ENCODE results near the gene CD81. TPM values are rescaled to one million over a fixed set of nuclear protein-coding genes. Genes with fewer than 3 reads are reported as not detected.

The CD81 gene
- total RNA-seq, 1 donor = 195 TPM

DNA sequence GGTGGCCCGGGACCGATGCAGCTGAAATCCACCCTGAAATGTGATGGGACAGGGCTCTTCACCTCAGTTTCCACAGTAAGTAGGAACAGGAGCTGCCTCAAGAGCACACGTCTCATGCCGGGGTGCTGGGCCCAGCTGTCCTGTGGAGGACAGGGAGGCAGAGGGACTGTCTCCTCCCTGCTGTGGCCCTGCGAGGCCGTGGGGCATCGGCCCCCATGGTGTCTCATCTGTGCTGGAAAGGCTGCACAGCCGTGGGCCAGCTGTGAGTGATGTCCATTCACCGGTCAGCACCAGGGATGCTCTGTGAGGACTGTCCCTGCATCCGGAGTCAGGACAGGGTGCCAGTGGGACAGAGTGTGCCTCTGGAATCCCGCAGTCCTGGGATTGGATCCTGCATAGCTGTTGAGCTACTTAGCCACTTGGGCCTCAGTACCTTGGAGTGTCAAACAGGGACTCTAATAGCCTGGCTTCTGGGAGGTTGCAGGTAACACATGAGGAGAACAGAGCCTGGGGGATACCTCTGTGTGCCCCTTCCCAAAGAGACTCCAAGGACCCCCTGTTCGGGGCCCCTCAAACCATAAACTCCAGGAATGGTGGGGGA lies 50.7 kb downstream of the CD81 start:
- Histone ChIP-seq H2AFZ (ENCODE audit: low read length) (no peak overlapping the region), H3K9me3 (ENCODE audit: low read depth, low read length) (no peaks in the 10 kb centered on the region), H3K4me1 (ENCODE audit: insufficient read depth, low read length) (no peaks in the 10 kb centered on the region), H3K27me3 (ENCODE audit: insufficient read depth, low read length) (no peaks in the 10 kb centered on the region), H3K4me2 (ENCODE audit: insufficient read depth, low read length) (no peak overlapping the region), H3K27ac (ENCODE audit: low read depth, low read length) (no peak overlapping the region), H3K36me3 (ENCODE audit: insufficient read depth, low read length) (no peaks in the 10 kb centered on the region), H4K20me1 (ENCODE audit: insufficient read depth, low read length) (no peaks in the 10 kb centered on the region), H3K79me2 (ENCODE audit: insufficient read depth, low read length) (no peaks in the 10 kb centered on the region), H3K4me3 (ENCODE audit: insufficient read depth, low read length) (no peak overlapping the region)
- TF ChIP-seq, protein P1, sequence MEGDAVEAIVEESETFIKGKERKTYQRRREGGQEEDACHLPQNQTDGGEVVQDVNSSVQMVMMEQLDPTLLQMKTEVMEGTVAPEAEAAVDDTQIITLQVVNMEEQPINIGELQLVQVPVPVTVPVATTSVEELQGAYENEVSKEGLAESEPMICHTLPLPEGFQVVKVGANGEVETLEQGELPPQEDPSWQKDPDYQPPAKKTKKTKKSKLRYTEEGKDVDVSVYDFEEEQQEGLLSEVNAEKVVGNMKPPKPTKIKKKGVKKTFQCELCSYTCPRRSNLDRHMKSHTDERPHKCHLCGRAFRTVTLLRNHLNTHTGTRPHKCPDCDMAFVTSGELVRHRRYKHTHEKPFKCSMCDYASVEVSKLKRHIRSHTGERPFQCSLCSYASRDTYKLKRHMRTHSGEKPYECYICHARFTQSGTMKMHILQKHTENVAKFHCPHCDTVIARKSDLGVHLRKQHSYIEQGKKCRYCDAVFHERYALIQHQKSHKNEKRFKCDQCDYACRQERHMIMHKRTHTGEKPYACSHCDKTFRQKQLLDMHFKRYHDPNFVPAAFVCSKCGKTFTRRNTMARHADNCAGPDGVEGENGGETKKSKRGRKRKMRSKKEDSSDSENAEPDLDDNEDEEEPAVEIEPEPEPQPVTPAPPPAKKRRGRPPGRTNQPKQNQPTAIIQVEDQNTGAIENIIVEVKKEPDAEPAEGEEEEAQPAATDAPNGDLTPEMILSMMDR (IDR thresholded peaks at IDR 0.05; ENCODE audit: extremely low read depth, low read depth, low read length) = no peak
- no peak for DNase-seq (ENCODE audit: insufficient read length, low spot score, missing footprints)

DNA sequence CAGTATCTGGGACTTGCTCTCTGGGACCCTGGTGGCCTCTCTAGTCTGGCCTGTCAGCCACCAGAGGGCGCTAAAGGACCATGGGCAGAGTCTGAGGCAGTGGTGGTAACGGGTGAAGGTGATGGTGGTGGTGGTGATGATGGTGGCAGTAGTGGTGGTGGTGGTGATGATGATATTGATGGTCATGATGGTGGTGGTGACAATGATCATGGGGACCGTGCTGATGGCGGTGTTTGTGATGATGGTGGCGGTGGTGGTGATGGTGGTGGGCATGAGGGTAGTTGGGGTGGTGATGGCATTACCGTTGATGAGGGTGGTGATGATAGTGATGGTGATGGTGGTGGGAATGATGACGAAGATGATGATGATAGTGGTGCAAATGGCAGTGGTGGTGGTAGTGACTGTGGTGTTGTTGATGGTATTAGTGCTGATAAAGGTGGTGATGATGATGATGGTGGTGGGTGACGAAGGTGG lies 51.2 kb downstream of the CD81 start:
- H3K36me3 ChIP-seq (ENCODE audit: insufficient read depth, low read length) = no peaks in the 10 kb centered on the region
- TF ChIP-seq, protein P1 (IDR thresholded peaks at IDR 0.05; ENCODE audit: extremely low read depth, low read depth, low read length) = peak; percentile 86
- H3K79me2 ChIP-seq (ENCODE audit: insufficient read depth, low read length) = no peaks in the 10 kb centered on the region
- no peaks in the 10 kb centered on the region for H3K4me1 ChIP-seq (ENCODE audit: insufficient read depth, low read length)
- no peak overlapping the region for H2AFZ ChIP-seq (ENCODE audit: low read length)
- no peak overlapping the region for H3K4me3 ChIP-seq (ENCODE audit: insufficient read depth, low read length)
- DNase-seq (ENCODE audit: insufficient read length, low spot score, missing footprints) = peak; percentile 98
- H3K27me3 ChIP-seq (ENCODE audit: insufficient read depth, low read length) = no peaks in the 10 kb centered on the region
- no peak overlapping the region for H3K27ac ChIP-seq (ENCODE audit: low read depth, low read length)
- H4K20me1 ChIP-seq (ENCODE audit: insufficient read depth, low read length) = no peaks in the 10 kb centered on the region
- H3K4me2 ChIP-seq (ENCODE audit: insufficient read depth, low read length) = no peak overlapping the region
- no peaks in the 10 kb centered on the region for H3K9me3 ChIP-seq (ENCODE audit: low read depth, low read length)

DNA sequence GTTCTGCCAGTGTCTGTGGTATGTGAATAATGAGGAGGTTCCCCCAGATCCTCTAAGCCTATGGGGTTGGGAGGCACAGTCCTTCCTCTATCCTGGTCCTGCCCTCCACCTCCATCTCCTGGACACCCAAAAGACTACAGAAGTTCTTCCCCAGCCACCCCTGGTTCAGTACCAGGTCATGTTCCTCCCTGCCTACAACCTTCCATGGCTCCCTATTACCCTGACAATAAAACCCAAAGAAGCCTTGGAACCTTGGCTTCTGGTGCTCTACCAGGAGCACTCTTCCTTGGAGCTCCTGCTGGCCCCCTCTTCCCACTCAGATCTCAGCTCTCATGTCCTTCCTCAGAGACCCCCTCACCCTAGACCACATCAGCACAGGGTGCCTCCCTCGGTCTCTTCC lies 54.3 kb downstream of the CD81 start:
- Histone ChIP-seq H3K27ac (ENCODE audit: low read depth, low read length) (no peak overlapping the region), H2AFZ (ENCODE audit: low read length) (no peak overlapping the region), H3K4me2 (ENCODE audit: insufficient read depth, low read length) (no peak overlapping the region), H3K36me3 (ENCODE audit: insufficient read depth, low read length) (no peaks in the 10 kb centered on the region), H3K4me3 (ENCODE audit: insufficient read depth, low read length) (no peak overlapping the region), H3K4me1 (ENCODE audit: insufficient read depth, low read length) (no peaks in the 10 kb centered on the region), H4K20me1 (ENCODE audit: insufficient read depth, low read length) (no peaks in the 10 kb centered on the region), H3K27me3 (ENCODE audit: insufficient read depth, low read length) (no peaks in the 10 kb centered on the region), H3K79me2 (ENCODE audit: insufficient read depth, low read length) (no peaks in the 10 kb centered on the region), H3K9me3 (ENCODE audit: low read depth, low read length) (no peaks in the 10 kb centered on the region)
- TF ChIP-seq, protein P1 (IDR thresholded peaks at IDR 0.05; ENCODE audit: extremely low read depth, low read depth, low read length) = no peak
- DNase-seq (ENCODE audit: insufficient read length, low spot score, missing footprints) = no peak

DNA sequence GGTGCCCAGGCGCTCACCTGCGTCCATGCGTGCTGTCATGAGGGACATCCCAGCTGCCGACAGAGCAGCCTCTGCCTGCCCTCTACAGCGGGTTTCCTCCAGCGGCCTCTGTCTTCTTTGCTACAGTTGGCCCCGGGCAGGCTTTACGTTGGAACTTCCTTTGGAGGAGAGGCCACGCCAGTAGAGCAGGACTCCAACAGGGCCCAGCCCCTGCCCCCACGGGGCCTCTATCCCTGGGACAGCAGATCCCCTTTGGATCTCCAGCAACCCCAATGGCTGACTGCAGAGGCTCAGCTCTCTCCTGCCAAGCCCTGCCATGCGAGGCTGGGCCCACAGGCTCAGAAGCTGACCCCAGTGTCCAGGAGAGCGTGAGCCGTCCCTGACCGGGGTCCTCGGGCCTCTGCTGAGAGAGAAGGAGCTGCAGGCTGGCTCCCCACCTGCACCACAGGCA lies 55.1 kb downstream of the CD81 start:
- H2AFZ ChIP-seq (ENCODE audit: low read length) = no peak overlapping the region
- H3K4me1 ChIP-seq (ENCODE audit: insufficient read depth, low read length) = no peaks in the 10 kb centered on the region
- H3K79me2 ChIP-seq (ENCODE audit: insufficient read depth, low read length) = no peaks in the 10 kb centered on the region
- DNase-seq (ENCODE audit: insufficient read length, low spot score, missing footprints) = no peak
- H3K4me3 ChIP-seq (ENCODE audit: insufficient read depth, low read length) = no peak overlapping the region
- peaks cover under 1% of the 10 kb centered on the region for H3K27me3 ChIP-seq (ENCODE audit: insufficient read depth, low read length)
- H3K36me3 ChIP-seq (ENCODE audit: insufficient read depth, low read length) = no peaks in the 10 kb centered on the region
- TF ChIP-seq, protein P1 (IDR thresholded peaks at IDR 0.05; ENCODE audit: extremely low read depth, low read depth, low read length) = no peak
- H3K27ac ChIP-seq (ENCODE audit: low read depth, low read length) = no peak overlapping the region
- H3K4me2 ChIP-seq (ENCODE audit: insufficient read depth, low read length) = no peak overlapping the region
- H4K20me1 ChIP-seq (ENCODE audit: insufficient read depth, low read length) = no peaks in the 10 kb centered on the region
- no peaks in the 10 kb centered on the region for H3K9me3 ChIP-seq (ENCODE audit: low read depth, low read length)
